C4-2B (cell line): ENCODE data around the gene HAPLN3.

Experiments
- H3K27ac ChIP-seq: fragments of 450-650 bp; 2 replicates; pipeline ENCODE4 v1.5.1; 2017
- ZFX ChIP-seq: fragments of 450-650 bp; IDR thresholded peaks from 2 replicates; pipeline ENCODE4 v1.6.1; 2017
- TF ChIP-seq, protein P1 (sequence below): fragments of 450-650 bp; conservative IDR thresholded peaks from 2 replicates; pipeline ENCODE4 v1.5.1; 2017; ENCODE audit warnings: mild to moderate bottlenecking

The HAPLN3 gene

DNA sequence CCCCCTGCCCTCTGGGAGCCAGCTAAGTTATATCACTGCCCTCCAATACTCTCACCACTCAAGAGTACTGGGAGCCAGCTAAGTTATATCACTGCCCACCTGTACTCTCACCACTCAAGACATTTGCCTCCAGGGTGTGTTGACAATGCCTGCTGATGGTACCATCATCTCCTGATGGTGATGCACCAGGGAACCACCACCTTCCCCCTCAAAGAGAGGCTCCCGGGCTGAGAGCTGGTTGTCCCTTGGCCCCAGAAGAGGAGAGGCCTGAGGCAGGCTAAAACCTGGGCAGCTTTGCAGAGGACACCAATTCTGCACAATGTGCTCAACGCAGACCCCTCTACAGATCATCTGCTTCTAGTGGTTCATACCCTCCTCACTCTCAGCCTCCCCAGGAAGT lies 7.5 kb upstream of the HAPLN3 start:
- H3K27ac ChIP-seq: no peak overlapping the region
- no peak for TF ChIP-seq ZFX

DNA sequence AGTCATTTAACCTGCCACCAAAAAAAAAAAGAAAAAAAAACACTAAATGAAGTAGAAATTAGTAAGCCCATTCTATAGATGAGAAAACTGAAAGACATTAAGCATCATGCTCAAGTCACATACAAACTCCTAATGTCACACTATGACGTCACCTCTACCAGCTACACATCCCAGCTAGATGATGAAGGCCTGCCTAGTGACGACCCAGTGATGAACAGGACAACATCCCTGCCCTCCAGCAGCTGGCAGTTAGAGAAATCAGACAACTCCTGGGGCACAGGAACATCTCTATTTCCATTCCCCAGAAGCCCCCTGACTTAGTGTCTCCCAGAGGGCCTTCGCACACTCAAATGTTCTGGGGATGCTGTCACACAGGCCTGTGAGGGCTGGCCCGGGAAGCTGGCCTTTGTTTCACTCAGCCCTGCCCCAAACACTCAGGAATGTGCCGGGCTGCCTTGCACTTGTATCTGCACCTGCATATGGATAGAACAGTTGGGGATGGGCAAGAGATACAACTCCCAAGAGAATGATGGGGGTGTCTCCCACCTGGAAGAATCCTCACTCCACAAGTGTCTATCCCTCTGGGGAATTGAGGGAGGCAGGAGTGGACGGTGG lies 7.0 kb upstream of the HAPLN3 start:
- TF ChIP-seq, protein P1, sequence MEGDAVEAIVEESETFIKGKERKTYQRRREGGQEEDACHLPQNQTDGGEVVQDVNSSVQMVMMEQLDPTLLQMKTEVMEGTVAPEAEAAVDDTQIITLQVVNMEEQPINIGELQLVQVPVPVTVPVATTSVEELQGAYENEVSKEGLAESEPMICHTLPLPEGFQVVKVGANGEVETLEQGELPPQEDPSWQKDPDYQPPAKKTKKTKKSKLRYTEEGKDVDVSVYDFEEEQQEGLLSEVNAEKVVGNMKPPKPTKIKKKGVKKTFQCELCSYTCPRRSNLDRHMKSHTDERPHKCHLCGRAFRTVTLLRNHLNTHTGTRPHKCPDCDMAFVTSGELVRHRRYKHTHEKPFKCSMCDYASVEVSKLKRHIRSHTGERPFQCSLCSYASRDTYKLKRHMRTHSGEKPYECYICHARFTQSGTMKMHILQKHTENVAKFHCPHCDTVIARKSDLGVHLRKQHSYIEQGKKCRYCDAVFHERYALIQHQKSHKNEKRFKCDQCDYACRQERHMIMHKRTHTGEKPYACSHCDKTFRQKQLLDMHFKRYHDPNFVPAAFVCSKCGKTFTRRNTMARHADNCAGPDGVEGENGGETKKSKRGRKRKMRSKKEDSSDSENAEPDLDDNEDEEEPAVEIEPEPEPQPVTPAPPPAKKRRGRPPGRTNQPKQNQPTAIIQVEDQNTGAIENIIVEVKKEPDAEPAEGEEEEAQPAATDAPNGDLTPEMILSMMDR: no peak
- no peak for TF ChIP-seq ZFX
- H3K27ac ChIP-seq: no peak overlapping the region

DNA sequence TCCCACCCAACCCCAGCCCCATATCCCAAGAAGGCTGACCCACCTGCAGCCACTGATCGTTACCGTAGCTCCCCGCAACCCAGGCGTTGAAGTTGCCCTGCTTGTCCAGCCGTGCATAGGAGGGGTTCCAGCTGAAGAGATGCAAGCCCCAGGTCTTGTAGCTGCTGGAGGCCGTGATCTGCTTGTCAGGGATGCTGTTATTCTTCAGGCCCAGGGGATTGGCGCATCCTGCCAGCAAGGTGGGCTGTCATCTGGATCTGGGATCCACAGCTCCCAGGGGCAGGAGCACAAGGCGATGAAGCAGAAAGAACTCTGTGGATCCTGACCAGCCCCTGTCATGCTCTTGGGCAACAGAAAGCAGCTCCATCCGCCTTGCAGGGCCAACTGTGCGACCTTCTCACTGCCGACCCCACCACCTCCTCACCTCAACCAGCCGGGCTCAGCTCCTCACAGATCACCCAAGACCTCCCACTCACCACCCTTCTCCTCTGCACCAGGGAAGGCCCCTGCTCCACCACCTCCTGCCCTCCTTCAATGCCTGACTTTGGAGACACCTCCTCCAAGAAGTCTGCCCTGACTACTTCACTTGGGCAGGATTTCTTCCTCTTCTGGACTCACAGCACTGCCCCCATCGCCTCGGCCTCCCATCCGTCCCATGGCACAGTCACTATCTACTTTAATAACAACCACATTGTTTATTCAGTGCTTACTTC lies 6.3 kb upstream of the HAPLN3 start:
- H3K27ac ChIP-seq: no peak overlapping the region
- TF ChIP-seq, protein P1: no peak
- TF ChIP-seq ZFX: no peak

DNA sequence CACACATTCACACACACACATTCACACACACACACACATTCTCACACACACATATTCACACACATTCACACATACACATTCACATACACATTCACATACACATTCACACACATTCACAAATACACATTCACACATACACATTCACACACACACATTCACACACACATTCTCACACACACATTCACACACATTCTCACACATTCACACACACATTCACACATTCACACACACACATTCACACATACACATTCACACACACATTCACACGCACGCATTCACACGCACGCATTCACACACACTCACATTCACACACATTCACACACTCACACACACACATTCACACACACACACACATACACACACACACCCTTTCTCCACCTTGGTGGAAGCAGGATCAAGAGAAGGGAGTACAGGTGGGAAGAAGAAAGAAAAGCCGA lies 5.7 kb upstream of the HAPLN3 start:
- TF ChIP-seq ZFX: no peak
- TF ChIP-seq, protein P1: no peak

DNA sequence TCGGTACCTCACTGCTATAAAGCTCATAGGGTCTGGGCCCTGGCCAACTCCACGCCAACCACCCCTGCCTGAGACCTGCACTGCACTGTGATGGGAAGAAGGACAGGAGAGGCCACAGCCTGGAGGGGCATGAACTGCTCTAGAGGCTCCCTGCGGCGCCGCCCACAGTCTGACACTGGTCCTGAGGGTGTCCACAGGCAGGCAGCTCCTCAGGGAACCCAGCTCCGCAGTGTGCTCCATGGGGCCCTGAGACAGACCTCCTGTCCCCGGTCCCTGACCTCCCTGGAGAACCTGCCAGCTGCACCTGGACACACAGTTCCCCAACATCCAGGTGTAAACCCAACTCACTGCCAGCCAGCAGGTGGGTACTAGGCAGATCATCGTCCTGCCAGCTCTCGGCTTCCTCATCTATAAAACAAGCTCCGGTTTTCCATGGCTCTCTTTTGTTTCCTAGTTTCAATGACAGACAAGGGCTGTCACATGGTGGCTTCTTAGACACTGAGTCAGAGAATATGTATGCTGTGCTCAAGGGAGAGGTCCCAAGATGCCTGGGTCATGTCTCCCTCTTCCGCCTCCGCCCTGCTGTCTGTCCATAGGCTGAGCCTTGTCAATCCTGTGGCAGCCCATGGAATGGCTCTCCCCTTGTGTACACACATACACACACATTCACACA lies 5.1 kb upstream of the HAPLN3 start:
- TF ChIP-seq, protein P1: no peak
- no peak for TF ChIP-seq ZFX
- no peak overlapping the region for H3K27ac ChIP-seq

More for the DNA sequence above, 5.7 kb upstream of the HAPLN3 start:
- H3K27ac ChIP-seq: no peak overlapping the region

DNA sequence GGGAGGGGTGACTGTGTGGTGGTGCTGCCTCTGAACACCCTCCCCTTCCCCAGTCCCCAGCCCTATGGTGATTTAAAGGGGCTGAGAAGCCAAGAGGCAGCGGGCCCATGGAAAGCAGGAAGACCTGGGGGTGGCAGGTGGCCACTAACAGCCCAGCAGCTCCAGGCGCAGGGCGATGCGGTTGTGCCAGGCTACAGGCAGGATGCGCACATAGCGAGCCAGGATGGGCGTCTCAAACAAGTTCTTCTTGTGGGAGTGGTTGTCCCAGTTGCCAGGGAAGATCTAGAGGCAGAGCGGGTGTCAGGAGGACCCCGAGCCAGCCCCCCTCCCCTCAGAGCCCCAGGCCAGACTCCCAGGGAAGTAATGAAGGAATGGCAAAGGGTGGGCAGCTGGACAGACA lies 3.9 kb upstream of the HAPLN3 start:
- H3K27ac ChIP-seq: no peak overlapping the region
- TF ChIP-seq, protein P1: no peak
- no peak for TF ChIP-seq ZFX

DNA sequence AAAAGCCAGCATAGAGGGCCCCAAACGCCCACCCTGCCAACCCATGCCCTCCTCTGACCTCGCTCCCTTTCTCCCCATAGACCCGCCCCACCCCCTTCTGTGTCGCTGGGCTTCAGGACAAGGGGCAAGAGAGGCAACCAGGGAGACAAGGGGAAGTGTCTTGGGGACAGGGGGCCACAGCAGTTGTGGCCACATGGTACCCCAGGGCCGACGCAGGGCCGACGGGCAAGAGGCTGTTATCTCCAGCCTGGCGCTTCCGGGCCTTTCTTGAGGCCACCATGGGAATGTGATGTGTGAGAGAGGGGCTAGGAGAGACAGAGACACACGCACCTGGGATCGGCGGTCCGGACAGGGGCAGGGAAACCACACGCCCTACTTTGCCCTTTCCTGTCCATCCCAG lies 3.4 kb upstream of the HAPLN3 start:
- TF ChIP-seq, protein P1: no peak
- no peak for TF ChIP-seq ZFX
- no peak overlapping the region for H3K27ac ChIP-seq
